ENCODE results near the gene POLDIP3.
A peak's percentile ranks its signal among the peaks of the same experiment; 100 is the strongest.

The POLDIP3 gene

GRCh38 chr22:42614312-42615091 lies at the start of gene POLDIP3:
POLDIP3 (minus strand) TSS chr22:42614883; CDS start chr22:42614857, 26 bp downstream.
- DNase-seq (ENCODE audit: low read depth in 2 of 2) = peak; percentile 99

GRCh38 chr22:42661985-42662831 lies 47.5 kb upstream of the POLDIP3 start:
- DNase-seq (ENCODE audit: low read depth in 2 of 2) = peak; percentile 59 to 63

GRCh38 chr22:42656578-42656977 lies 41.9 kb upstream of the POLDIP3 start:
- no peak for DNase-seq (ENCODE audit: low read depth in 2 of 2)

GRCh38 chr22:42655693-42656092 lies 41.0 kb upstream of the POLDIP3 start:
- no peak for DNase-seq (ENCODE audit: low read depth in 2 of 2)

- DNase-seq (ENCODE audit: low read depth in 2 of 2) = no peak
Measured at GRCh38 chr22:42654436-42655073, 39.9 kb upstream of the POLDIP3 start.

- no peak for DNase-seq (ENCODE audit: low read depth in 2 of 2)
Measured at GRCh38 chr22:42653999-42654398, 39.3 kb upstream of the POLDIP3 start.

- DNase-seq (ENCODE audit: low read depth in 2 of 2) = no peak
Measured at GRCh38 chr22:42651134-42651533, 36.5 kb upstream of the POLDIP3 start.

- DNase-seq (ENCODE audit: low read depth in 2 of 2) = peak; percentile 46 to 63
Measured at GRCh38 chr22:42649246-42650099, 34.8 kb upstream of the POLDIP3 start, which contains the start of gene CYB5R3. CYB5R3 (minus strand) TSS chr22:42649392; CDS start chr22:42649315, 77 bp downstream.

GRCh38 chr22:42648368-42649245 lies 33.9 kb upstream of the POLDIP3 start:
- no peak for DNase-seq (ENCODE audit: low read depth in 2 of 2)

GRCh38 chr22:42648017-42648367 lies 33.3 kb upstream of the POLDIP3 start:
- no peak for DNase-seq (ENCODE audit: low read depth in 2 of 2)

GRCh38 chr22:42646569-42647525 lies 32.2 kb upstream of the POLDIP3 start:
- DNase-seq (ENCODE audit: low read depth in 2 of 2) = no peak

GRCh38 chr22:42645938-42646568 lies 31.4 kb upstream of the POLDIP3 start:
- DNase-seq (ENCODE audit: low read depth in 2 of 2) = no peak

GRCh38 chr22:42645341-42645937 lies 30.8 kb upstream of the POLDIP3 start:
- DNase-seq (ENCODE audit: low read depth in 2 of 2) = no peak

GRCh38 chr22:42644422-42645340 lies 30.0 kb upstream of the POLDIP3 start:
- DNase-seq (ENCODE audit: low read depth in 2 of 2) = no peak

GRCh38 chr22:42643634-42644421 lies 29.1 kb upstream of the POLDIP3 start:
- no peak for DNase-seq (ENCODE audit: low read depth in 2 of 2)
